HG02973 (cell line): Measurements from ENCODE around the gene EEF1AKMT1.

Experiments used
- ATAC-seq: cut with Tn5 transposase; IDR thresholded peaks from one replicate; pipeline ENCODE4 v1.9.1; 2021; ENCODE audit warnings: moderate library complexity; ENCODE audit not compliant: unreplicated experiment

The EEF1AKMT1 gene

DNA sequence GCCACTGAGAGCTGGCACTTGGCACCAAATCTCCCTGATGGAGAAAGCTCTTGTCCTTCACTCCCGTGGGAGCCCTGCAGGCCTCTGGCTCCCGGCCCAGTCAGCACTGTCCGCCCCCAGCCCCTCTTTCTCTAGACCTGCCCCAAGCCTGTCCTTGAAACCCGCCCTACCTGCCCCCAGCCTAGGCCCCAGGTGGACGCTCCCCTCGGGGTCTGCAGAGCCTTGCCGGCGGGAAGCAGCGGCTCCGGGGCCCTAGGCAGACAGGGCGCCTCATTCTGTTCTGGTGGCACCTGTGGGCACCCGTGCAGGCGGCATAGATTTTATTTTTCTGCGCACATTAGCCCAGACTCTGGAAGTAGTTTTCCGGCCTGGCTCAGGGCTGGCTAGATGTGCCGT, 52.7 kb downstream of the EEF1AKMT1 start:
- no peak for ATAC-seq

DNA sequence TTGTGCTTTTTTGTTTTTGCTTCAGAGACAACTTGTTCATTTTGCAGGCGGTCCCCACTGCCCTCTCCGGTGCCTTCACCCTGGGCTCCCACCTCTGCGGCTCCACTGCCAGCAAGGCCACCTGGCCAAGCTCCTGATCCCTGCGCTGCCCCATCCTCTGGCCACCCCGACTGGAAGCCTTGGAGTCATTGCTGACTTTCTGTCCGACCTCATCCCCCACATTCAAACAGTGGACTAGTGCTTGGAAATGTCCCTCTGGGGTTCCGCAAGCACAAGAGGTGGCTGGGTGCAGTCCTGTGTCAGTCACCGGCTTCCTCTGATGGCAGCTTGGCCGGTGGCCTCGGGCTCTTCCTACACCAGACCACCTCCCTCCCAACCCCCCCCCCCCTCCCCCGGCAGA, 53.3 kb downstream of the EEF1AKMT1 start:
- ATAC-seq, result no peak

DNA sequence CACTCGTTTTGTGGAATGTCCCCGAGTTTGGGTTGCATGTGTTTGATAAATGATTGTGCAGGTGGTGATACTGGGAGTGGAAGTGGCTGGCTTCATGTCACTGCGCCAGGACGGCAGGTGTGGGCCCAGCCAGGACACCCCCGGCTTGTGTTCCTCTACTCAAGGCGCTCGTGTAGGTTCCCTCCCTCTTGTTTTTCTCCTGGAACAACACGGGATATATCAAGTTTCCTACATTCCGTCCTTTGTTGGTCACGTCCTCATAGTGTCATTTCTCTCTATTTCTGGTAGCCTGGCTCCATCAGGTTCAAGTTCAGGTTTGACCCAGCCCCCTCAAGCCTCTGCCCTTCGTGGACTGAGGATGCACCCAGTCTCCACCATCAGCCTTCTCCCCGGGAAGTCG, 54.0 kb downstream of the EEF1AKMT1 start:
- no peak for ATAC-seq

DNA sequence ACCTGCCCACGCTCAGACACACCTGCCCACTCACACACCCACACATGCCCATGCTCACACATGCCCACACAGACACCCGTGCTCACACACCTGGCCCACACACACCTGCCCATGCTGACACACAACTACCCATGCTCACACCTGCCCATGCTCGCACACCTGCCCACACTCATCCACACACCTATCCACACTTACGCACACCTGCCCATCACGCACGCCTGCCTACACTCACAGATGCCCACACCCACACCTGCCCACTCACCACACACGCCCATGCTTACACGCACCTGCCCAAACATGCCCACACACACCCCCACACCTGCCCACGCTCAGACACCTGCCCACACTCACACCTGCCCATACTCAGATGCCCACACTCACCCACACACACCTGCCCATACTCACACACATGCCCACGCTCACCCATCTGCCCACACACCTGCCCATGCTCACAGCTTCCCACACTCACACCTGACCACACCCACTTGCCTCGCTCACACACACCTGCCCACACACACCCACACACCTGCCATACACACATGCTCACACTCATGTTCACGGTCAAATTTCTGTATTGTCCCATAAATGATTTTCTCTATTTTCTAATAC, 54.7 kb downstream of the EEF1AKMT1 start:
- no peak for ATAC-seq

DNA sequence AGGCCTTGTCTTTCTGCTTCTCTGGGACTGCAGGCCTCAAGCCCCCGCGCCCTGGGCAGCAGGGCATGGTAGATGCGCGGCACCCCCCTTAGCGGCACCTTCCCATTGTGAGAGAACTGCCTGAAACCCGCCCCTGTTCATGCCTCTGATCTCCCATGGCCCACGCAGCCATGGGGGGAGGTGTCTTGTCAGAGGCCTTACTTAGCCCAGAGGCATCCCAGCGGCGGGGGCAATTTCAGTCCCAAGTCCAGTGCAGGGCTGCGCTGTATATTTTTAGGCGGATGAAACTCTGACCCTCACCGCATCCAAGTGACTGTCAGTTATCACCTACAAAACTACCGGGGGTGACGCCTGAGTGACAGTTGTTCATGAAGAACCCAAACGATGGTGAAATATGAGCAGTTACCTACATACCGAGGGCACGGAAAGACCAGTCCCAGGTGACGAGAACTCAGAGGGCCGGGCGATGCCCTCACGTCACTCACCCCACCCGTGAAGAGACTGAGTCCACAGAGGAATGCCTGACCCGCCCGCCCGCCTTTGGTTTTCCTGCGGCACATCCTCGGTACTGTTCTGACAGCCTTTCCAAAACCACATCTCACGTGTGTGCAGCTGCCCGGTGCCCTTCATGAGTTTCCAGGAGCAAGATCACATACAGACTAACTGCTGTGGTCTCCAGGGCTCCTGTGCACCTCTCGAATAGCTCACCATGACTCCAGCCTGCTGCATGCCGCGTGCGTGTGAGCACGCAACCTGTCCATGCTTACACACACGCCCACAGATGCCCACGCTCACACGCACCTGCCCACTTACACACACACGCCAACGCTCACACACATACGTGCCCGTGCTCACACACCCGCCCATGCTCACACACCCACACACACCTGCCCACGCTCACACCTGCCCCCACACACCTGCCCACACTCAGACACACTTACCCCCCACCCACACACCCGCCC, 55.9 kb downstream of the EEF1AKMT1 start:
- ATAC-seq, result no peak

DNA sequence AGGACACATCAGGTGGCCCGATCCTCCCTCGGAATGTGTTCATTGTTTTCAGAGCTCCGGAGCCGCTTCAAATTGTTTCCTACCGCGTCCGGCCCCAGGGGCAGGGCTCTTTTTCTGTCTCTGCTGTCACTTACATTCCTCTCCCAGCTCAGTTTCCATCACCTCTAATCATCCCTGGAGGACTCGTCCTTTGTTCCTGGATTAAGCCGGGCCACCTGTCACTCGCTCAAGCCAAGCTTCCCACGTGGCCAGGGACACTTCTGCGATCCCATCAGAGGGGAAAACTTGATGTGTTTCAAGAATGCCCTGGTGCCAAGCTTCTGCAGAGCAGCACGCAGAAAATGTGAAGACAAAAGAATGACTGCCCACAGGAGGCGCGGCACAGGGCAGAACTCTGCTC, 56.8 kb downstream of the EEF1AKMT1 start:
- no peak for ATAC-seq

DNA sequence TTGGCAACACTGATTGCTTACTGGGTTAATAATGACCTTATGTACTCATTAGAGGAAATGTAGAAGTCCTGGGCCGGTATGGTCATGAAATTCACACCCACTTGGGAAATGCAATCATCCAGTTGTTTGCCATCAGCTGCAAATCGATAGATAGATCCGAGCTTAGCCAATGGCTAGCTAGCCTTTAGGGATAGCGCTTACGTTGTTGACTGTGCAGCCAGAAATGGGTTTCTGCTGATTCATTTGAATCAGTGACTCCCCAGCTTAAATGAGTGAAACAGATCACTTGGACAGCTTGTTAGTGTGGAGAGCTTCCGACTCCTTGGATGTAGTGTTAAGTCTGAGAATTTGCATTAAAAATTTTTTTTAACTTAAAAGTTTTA, 58.4 kb downstream of the EEF1AKMT1 start:
- ATAC-seq, result no peak

DNA sequence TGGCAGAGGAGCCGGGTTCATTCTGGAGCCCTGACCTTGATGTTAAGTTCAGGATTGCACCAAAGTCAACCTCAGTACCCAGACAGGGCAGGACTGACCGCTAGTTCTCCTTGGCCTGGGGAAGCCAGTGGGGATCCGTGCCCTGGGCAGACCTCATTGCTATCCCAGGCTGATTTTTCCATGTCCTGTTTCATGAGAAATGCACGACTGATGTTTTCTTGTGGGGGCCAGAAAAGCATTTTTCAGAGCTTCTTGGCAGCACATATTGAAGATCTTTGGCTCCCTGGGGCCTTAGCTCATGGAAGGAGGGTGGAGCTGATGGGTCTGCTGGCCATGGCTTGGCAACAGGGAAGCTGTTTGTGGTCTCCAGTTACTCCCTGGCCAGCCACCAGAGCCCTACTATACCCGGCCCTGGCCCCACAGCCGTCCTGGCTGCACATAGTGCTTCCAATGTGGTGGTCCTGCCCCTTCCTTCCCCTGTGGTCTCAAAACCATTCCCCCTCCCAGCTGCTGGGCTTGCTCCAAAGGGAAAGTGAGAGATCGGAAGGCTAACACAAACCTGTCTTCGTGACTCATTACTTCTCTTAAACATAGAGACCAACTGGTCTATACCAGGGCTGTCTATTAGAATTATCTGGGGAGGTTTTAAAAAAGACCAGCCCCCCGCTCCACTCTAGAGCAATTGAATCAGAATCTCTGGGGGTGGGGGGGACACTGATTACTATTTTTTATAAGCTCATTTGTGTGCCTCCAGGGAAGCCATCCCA, 59.0 kb downstream of the EEF1AKMT1 start:
- no peak for ATAC-seq

DNA sequence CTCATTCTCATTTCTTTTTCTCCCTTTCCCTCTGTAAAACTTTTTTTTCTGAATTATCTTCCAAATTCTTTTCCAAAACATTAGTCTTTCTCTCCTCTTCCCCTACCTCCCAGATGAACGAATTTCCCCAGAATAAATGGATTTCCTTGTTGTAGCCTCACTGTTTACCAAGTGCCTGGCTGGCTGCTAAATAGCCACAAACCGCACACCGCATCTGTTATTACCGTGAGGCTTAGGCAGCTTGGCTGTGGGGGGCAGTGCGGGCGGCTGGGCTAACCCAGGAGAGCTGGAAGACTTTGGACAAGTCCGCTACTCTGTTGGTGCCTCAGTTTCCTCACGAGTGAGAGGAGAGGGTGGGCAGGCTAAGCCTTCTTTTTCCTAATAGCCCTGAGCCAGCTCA, 59.6 kb downstream of the EEF1AKMT1 start:
- no peak for ATAC-seq

DNA sequence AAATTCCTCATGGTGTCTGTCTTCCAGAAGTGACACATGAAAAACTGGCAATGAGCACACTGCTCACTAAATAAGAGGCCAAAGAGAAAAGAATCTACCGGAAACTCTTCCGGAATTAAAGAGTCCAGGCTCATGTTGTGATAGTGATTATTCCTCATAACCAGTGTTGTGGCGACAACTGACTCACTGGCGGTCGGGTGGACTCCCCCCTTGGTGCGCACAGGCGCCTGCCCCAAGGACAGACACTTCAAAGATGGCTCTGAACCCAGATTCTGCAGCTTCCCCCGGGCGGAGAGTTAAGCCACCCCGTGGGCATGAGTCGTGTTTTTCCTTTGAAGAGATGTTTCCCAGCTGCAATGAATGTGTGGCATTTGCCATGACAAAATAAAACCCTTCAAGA, 60.0 kb downstream of the EEF1AKMT1 start:
- no peak for ATAC-seq

DNA sequence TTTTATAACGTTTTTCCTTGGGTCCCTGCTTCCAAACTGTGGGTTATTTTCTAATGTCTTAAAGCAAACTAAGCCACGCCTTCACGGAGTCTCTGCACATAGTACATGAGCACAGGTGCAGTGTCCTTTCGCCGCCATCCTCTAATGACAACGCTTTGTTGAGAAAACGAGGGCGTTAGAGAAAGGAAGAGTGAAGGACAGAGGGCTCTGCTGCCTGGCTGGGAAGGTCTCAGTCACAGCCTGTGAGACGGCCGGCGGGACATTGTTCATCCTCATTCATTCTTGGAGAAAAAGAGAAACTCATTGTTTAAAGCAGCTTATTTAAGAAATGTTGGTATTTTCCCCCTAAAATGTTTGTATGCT, 60.8 kb downstream of the EEF1AKMT1 start:
- ATAC-seq, result no peak

DNA sequence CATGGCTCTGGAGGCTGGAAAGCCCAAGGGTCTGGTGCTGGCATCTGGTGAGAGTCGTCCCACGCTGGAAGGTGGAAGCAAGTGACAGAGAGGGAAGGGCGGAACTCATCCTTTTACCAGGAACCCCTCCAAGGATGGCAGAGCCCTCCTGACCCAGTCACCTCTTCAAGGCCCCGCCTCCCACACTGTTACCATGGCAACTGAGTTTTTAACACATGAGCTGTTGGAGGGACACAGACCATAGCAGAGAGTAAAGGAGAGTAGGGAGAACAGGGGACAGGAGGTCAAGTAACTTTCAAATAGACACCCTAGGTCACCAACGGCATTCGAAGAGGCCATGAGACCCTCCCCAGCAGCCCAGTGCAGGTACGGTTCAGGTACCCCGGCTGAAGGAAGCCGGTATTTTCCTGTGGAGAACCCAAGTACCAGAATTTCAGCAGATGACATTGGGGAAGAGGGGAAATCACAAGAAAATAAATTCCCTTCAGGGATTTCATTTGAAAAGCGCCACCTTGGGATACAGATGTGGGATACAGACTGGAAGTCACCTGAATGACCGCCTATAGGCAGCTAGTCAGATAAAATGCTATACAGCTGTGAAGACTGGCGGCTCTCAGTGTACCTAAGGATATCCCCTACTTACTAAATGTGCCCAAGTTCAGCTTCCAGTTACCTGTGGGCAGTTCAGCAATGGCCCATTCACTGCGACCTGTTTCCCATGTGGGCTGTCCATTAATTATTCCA, 62.3 kb downstream of the EEF1AKMT1 start:
- ATAC-seq, result no peak

DNA sequence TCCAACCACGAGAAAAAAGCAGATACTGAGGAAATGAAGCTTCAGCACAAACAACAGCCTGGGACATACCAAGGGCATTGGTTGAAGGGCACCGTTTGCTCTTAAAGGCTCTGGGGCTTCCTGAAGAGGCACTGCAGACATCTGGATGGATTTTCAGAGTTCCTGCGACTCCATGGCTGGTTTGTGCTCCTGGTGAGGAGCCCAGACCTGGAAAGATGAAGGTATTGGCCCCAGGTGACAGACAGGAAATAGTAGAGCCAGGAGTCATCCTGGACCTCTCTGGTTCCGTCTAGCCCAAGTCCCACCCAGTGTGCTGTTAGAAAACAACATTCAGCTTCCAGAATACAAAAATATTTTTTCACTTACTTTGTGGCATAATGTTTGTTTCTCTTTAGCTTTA, 64.0 kb downstream of the EEF1AKMT1 start:
- no peak for ATAC-seq

DNA sequence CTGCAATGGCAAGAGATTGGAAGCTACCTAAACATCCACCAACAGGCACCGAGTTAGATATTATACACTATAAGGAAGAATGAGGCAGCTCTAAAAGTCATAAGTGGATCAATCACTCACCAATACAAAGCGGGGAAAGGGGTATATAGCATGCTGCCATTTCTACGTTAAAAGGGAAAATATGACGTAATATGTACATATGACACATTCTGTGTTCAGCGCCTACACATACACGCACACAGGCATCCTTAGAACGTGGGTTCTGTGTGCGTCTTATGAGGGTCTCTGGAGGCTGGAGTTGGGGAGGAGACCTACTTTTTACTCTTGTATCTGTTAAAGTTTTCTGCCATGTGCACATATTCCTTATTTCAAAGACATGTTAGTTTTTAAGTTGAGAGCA, 64.4 kb downstream of the EEF1AKMT1 start:
- no peak for ATAC-seq

DNA sequence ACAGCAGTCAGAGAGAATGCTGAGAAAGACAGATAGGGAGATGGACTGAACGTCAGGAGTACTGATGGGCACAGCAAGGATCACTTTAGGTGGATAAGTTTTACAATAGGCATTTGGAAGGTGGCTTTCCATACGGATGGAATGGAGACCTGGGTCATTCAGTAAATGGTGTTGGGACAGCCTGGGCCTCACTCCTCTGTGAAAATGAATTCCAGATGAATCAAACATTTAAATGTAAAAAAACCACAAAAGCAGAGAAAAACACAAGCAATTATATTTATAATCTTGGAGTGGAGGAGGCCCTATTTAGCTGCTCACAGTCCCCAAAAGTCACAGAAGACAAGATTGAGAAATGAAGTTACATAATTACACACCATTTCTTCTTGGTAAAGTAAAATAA, 65.5 kb downstream of the EEF1AKMT1 start:
- ATAC-seq, result no peak

DNA sequence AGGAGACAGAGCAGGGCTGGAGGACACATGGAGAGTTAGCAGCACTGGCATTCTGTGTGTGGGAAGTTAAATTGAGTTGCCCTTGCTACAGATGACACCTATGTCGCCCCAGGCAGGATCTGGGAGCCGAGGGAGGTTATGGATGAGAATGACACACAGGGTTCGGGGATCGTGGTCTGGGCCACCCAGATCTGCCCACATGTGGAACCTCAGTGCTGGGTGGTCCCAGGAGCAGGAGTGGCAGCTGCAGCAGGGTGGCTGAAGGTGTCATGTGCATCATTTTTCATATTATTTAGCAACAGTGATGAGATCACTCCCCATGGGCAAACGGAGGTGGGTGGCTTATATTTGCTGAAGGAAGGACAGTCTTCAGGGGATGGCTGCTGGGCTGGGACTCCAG, 67.1 kb downstream of the EEF1AKMT1 start:
- ATAC-seq, result no peak

DNA sequence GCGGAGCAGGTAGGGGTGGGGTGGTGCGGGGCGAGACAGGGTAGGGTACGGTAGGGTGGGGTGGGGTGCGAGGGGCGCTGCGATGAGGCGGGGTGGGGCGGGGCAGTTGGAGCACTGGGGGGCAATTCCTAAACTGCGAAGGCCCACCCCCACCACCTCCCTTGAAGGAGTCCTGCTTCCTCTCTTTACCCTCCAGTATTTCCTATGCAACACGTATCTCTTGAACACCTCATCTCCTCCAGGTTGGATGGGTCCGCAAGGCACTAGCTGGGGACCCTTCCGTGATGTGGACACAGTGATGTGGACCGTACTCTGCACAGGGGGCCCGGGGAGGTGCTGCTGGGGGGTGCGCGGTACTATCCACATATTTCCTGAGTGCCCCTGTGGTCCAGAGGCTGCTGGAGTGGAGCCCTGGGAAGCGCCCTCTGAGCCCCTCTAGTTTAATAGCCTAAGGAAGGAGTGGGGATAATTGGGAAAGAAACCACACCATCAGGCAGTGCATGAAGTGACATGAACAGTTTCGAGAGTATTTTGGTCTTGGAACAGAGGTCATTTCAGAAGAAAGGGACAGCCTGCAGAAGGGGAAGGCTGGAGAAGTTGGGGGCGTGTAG, 69.2 kb downstream of the EEF1AKMT1 start:
- ATAC-seq, result no peak

DNA sequence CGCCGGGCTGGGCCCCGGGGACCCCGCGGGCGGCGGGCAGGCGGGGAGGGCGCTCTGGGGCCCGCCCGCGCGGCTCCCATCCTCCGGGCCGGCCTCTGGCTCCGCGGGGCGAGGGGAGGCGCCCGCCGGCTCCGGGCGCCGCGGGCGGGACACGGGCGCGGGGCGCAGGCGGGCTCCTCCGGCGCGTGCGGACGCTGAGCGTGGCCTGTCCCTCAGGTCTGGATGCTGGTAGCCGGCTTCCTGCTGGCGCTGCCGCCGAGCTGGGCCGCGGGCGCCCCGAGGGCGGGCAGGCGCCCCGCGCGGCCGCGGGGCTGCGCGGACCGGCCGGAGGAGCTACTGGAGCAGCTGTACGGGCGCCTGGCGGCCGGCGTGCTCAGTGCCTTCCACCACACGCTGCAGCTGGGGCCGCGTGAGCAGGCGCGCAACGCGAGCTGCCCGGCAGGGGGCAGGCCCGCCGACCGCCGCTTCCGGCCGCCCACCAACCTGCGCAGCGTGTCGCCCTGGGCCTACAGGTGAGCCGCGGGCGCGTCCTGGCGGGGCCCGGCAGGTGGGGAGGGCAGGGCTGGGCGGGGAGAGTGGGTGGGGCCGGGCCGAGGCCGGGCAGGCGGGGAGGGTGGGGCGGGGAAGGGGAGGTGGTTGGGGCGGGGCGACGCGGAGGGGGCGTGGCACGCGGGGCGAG, 69.8 kb downstream of the EEF1AKMT1 start:
- peak; percentile 94 for ATAC-seq

DNA sequence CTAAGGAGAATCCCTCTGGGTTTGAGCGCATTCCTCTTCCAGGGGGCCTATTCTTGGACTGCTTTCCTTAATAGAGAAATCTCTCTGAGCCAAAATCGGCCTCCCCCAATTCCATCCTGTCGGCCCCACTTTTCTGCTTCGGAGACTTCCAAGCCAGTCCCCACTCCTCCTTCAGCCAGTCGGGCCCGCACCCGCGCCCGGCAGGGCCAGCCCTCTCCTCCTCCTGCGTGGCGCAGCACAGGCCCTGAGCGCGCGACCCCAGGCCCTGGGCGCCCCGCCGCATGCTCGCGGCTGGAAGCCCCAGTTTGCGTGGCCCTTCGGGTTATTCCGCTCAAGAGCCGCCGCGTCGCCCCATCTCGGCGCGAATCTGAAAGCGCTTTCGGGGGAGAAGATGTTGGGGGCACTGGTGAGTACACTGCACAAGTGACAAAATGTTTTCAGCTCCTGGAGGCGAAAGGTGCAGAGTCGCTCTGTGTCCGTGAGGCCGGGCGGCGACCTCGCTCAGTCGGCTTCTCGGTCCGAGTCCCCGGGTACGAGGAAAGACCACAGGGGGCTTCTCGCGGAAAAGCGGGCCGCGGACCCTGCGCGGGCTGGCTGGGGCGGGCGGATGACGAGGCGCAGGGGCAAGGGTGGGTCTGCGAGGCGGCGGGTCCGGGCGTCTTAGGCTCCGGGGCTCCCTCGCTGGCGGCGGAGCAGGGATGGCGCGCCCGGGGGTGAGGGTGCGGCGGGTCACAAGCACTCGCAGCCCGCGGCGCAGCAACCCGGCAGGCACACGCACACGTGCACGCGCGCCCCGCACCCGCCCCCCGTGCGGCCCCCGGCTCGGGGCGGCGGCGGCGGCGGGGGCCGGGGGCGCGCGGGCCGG, 70.6 kb downstream of the EEF1AKMT1 start, which contains the start of gene IL17D:
Gene IL17D, plus strand, starts transcription at position 785 of the 865 bp plus-strand sequence. CDS start 303 bp downstream, outside the sequence.
- ATAC-seq, result peak; percentile 28
